Neural progenitor cell (in vitro differentiated cells): ENCODE results near the gene LZTS3. TPM values are rescaled to one million over a fixed set of nuclear protein-coding genes. Genes with fewer than 3 reads are reported as not detected.

Source experiments
- DNase-seq: peaks from one replicate; pipeline ENCODE4 v3.0.0-alpha.2; 2016; ENCODE audit warnings: low spot score
- H2AFZ ChIP-seq: fragments of 200-600 bp; sonication (generic); replicated peaks from 2 replicates; pipeline ENCODE4 v1.6.1; 2016; ENCODE audit warnings: antibody characterized with exemption
- H3F3A ChIP-seq: fragments of 200-600 bp; sonication (generic); 2 replicates; pipeline ENCODE4 v1.6.1; 2016; ENCODE audit warnings: antibody characterized with exemption, low read depth
- H3K27ac ChIP-seq: fragments of 200-600 bp; sonication (generic); 2 replicates; pipeline ENCODE4 v1.5.1; 2016; ENCODE audit warnings: mild to moderate bottlenecking
- H3K27me3 ChIP-seq: fragments of 200-600 bp; sonication (generic); 2 replicates; pipeline ENCODE4 v1.6.1; 2016; ENCODE audit warnings: mild to moderate bottlenecking, moderate library complexity
- H3K36me3 ChIP-seq: fragments of 200-600 bp; sonication (generic); 2 replicates; pipeline ENCODE4 v1.5.1; 2016
- H3K4me1 ChIP-seq: fragments of 200-600 bp; sonication (generic); 2 replicates; pipeline ENCODE4 v1.6.1; 2016; ENCODE audit warnings: mixed run types
- H3K4me2 ChIP-seq: fragments of 200-600 bp; sonication (generic); 2 replicates; pipeline ENCODE4 v1.6.1; 2016
- H3K4me3 ChIP-seq: fragments of 200-600 bp; sonication (generic); 2 replicates; pipeline ENCODE4 v1.5.1; 2016
- H3K79me2 ChIP-seq: fragments of 200-600 bp; sonication (generic); 2 replicates; pipeline ENCODE4 v1.6.1; 2016; ENCODE audit warnings: low read depth
- H3K9ac ChIP-seq: fragments of 200-600 bp; sonication (generic); 2 replicates; pipeline ENCODE4 v1.6.1; 2016
- H3K9me3 ChIP-seq: fragments of 200-600 bp; sonication (generic); 2 replicates; pipeline ENCODE4 v1.5.1; 2016; ENCODE audit warnings: low read depth
- H4K20me1 ChIP-seq: fragments of 200-600 bp; sonication (generic); 2 replicates; pipeline ENCODE4 v1.6.1; 2016; ENCODE audit warnings: low read depth
- H3K27ac Mint-ChIP-seq: 3 replicates; pipeline ENCODE4 v1.8.0; 2021; ENCODE audit warnings: mixed read lengths
- H3K27me3 Mint-ChIP-seq: 2 replicates; pipeline ENCODE4 v1.8.0; 2022; ENCODE audit warnings: low read depth, mild to moderate bottlenecking, inconsistent platforms, moderate library complexity, mixed read lengths; ENCODE audit not compliant: insufficient read depth
- H3K36me3 Mint-ChIP-seq: 3 replicates; pipeline ENCODE4 v1.8.0; 2021; ENCODE audit warnings: mixed read lengths
- H3K4me1 Mint-ChIP-seq: 3 replicates; pipeline ENCODE4 v1.8.0; 2021; ENCODE audit warnings: mixed read lengths
- H3K4me3 Mint-ChIP-seq: 3 replicates; pipeline ENCODE4 v1.8.0; 2021; ENCODE audit warnings: mild to moderate bottlenecking, moderate library complexity, mixed read lengths
- H3K9me3 Mint-ChIP-seq: 3 replicates; pipeline ENCODE4 v1.8.0; 2020; ENCODE audit warnings: mixed read lengths
- CTCF ChIP-seq: fragments of 200-600 bp; sonication (generic); IDR thresholded peaks from 2 replicates; pipeline ENCODE4 v1.5.1; 2017; ENCODE audit warnings: antibody characterized with exemption, mild to moderate bottlenecking
- EZH2 ChIP-seq: fragments of 200-600 bp; sonication (generic); IDR thresholded peaks from 2 replicates; pipeline ENCODE4 v1.6.1; 2017; ENCODE audit warnings: antibody characterized with exemption, mild to moderate bottlenecking, moderate library complexity
- EZH2phosphoT487 ChIP-seq: fragments of 200-600 bp; sonication (generic); IDR thresholded peaks from 2 replicates; pipeline ENCODE4 v1.6.1; 2017; ENCODE audit warnings: antibody characterized with exemption
- total RNA-seq: library from RNA; depleted of rRNA; stranded (reverse); fragments of >200 nt; gene quantifications from 2 replicates; pipeline ENCODE4 v1.2.3, GENCODE V29; 2015; ENCODE audit warnings: low replicate concordance

The LZTS3 gene
- total RNA-seq, 1 donor from 2014 or later: 3.7 TPM

GRCh38 chr20:3199206-3199605, 25.9 kb upstream of the LZTS3 start:
- Histone ChIP-seq H3K36me3 (no peaks in the 10 kb centered on the region), H3K79me2 (peaks cover 20% of the 10 kb centered on the region), H3K4me2 (no peak overlapping the region), H2AFZ (no peak overlapping the region), H3K27me3 (no peaks in the 10 kb centered on the region), H3F3A (no peaks in the 10 kb centered on the region), H3K27ac (no peak overlapping the region), H3K4me3 (no peak overlapping the region), H3K9ac (no peak overlapping the region), H3K4me1 (peaks cover 7% of the 10 kb centered on the region), H3K9me3 (no peaks in the 10 kb centered on the region), H4K20me1 (peaks cover 11% of the 10 kb centered on the region)
- Mint-ChIP-seq H3K4me3 (no peak overlapping the region), H3K36me3 (peaks cover 32% of the 10 kb centered on the region), H3K4me1 (peaks cover 6% of the 10 kb centered on the region), H3K27me3 (peaks cover 3% of the 10 kb centered on the region), H3K27ac (no peak overlapping the region), H3K9me3 (no peaks in the 10 kb centered on the region)
- no peak for TF ChIP-seq EZH2
- TF ChIP-seq CTCF: no peak
- TF ChIP-seq EZH2phosphoT487: no peak
- no peak for DNase-seq

GRCh38 chr20:3195590-3196237, 22.4 kb upstream of the LZTS3 start:
- H3K9me3 Mint-ChIP-seq: no peaks in the 10 kb centered on the region
- Histone ChIP-seq H3K4me2 (no peak overlapping the region), H3K27me3 (no peaks in the 10 kb centered on the region), H3K9me3 (no peaks in the 10 kb centered on the region), H3K9ac (no peak overlapping the region), H3K4me1 (no peaks in the 10 kb centered on the region), H2AFZ (no peak overlapping the region), H3F3A (no peaks in the 10 kb centered on the region), H4K20me1 (no peaks in the 10 kb centered on the region), H3K27ac (no peak overlapping the region), H3K4me3 (no peak overlapping the region), H3K79me2 (no peaks in the 10 kb centered on the region), H3K36me3 (no peaks in the 10 kb centered on the region)
- TF ChIP-seq EZH2phosphoT487 (no peak), CTCF (no peak), EZH2 (no peak)
- H3K4me3 Mint-ChIP-seq: peak overlapping the region; percentile 11
- no peak for DNase-seq
- no peaks in the 10 kb centered on the region for H3K4me1 Mint-ChIP-seq
- peaks cover 49% of the 10 kb centered on the region for H3K36me3 Mint-ChIP-seq
- peaks cover 5% of the 10 kb centered on the region for H3K27me3 Mint-ChIP-seq
- peak overlapping the region; percentile 55 for H3K27ac Mint-ChIP-seq

GRCh38 chr20:3194617-3195280, 21.4 kb upstream of the LZTS3 start:
- H3K4me1 ChIP-seq: no peaks in the 10 kb centered on the region
- no peaks in the 10 kb centered on the region for H3K27me3 ChIP-seq
- peaks cover 5% of the 10 kb centered on the region for H3K27me3 Mint-ChIP-seq
- no peak overlapping the region for H3K27ac Mint-ChIP-seq
- no peak overlapping the region for H3K4me2 ChIP-seq
- peaks cover 47% of the 10 kb centered on the region for H3K36me3 Mint-ChIP-seq
- no peak for DNase-seq
- H3K79me2 ChIP-seq: no peaks in the 10 kb centered on the region
- TF ChIP-seq EZH2phosphoT487 (no peak), CTCF (no peak), EZH2 (no peak)
- no peak overlapping the region for H3K27ac ChIP-seq
- H3K4me3 Mint-ChIP-seq: no peak overlapping the region
- no peak overlapping the region for H2AFZ ChIP-seq
- H3K9me3 ChIP-seq: no peaks in the 10 kb centered on the region
- no peaks in the 10 kb centered on the region for H3K9me3 Mint-ChIP-seq
- no peaks in the 10 kb centered on the region for H4K20me1 ChIP-seq
- no peaks in the 10 kb centered on the region for H3F3A ChIP-seq
- no peak overlapping the region for H3K4me3 ChIP-seq
- no peaks in the 10 kb centered on the region for H3K4me1 Mint-ChIP-seq
- no peaks in the 10 kb centered on the region for H3K36me3 ChIP-seq
- no peak overlapping the region for H3K9ac ChIP-seq
